GM18870 (cell line): Measurements from ENCODE around the gene STK33.

Experiments used
- ATAC-seq: cut with Tn5 transposase; IDR thresholded peaks from one replicate; pipeline ENCODE4 v1.9.1; 2021; ENCODE audit warnings: moderate library complexity; ENCODE audit not compliant: unreplicated experiment

Gene STK33

DNA sequence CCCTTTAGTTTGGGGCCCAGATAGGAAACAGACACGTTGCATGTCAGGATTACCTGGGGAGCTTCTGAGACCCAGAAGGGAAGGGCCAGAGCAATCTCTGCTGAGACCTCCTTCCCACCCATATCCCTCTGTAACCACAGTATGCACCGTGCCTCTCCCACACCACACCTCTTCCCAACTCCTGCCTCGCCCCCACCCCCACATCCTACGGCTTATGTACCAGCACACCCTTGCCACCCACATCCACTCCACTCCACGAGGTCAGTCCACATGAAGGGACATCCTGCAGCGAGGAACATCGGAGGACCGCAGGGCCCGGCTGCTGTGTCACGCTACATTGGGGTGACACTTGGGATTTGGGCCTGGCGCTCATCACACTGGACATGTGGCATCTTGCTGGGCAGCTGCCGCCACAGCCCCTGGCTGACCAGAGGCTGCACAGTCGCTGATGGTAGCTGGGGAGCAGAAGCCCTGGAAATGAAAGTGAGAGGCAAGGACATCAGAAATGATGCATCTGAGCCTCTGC lies 212.1 kb downstream of the STK33 start:
- ATAC-seq, result no peak

DNA sequence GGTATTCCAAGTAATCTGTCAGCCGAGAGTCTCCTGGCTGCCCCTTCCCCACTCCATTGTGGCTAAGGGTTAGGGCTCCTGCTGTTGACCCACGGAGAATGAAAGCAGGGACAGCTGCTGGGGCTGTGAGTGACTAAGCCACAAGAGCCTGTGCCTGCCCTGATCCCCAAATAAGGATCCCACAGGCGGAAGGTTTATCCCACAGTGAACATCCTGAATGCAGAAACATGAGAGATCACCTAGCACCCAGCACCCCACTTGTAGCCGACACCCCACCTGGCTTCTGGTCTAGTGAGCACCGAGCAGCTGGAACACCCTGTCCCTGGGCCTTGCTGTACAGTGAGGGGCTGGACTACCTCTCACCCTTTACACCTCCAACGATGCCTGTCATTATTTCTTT lies 212.7 kb downstream of the STK33 start:
- no peak for ATAC-seq

DNA sequence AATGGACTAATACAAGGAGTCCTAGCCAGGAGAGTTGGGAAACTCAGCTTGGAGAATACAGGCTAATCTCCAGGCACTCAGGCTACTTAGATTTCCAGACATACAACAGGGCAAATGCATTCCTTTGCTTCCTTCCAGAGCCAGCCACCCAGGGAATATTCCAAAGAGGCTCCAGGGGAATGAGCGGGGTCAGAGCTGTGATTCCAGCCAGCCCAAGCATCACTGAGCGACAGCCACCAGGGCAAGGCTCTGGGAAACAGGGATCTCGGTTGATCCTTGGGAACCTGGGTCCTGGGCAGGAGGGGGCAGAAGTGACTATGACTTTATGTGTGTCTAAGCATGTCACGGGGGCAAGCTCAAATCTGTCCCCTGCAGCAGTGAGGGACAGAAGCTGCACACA lies 218.1 kb downstream of the STK33 start:
- no peak for ATAC-seq

DNA sequence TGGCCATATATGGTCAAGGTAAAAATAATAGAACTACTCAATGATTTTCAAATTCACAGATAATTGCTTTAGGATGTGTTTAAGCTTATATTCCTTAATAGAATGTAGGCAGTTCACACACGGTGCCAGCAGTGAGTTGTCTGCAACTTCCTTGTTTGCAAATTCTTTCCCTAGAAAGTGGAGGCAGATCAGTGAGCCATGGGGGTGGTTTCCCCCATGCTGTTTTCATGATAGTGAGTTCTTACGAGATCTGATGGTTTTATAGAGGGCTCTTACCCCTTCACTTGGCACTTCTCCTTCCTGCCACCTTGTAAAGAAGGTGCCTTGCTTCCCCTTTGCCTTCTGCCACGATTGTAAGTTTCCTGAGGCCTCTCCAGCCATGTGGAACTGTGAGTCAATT lies 218.6 kb downstream of the STK33 start:
- ATAC-seq, result no peak

DNA sequence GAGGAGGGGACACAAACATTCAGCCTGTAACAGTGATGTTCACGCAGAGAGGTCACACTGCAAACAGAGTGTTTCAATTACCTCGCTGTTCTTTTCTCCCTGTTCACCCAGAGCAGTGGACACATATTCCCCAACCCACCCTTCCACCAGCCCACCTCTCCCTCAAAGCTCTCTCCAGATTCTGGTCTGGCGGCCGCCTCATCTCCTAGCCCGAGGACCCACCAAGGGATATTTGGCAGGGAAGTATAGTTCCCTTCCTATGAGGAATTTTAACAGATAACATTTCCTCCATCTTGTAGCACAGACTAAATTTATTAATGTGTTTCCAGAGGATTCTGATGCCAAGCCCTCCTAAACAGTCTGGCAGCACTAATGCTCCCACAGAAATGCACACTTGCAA lies 219.3 kb downstream of the STK33 start:
- ATAC-seq, result no peak

DNA sequence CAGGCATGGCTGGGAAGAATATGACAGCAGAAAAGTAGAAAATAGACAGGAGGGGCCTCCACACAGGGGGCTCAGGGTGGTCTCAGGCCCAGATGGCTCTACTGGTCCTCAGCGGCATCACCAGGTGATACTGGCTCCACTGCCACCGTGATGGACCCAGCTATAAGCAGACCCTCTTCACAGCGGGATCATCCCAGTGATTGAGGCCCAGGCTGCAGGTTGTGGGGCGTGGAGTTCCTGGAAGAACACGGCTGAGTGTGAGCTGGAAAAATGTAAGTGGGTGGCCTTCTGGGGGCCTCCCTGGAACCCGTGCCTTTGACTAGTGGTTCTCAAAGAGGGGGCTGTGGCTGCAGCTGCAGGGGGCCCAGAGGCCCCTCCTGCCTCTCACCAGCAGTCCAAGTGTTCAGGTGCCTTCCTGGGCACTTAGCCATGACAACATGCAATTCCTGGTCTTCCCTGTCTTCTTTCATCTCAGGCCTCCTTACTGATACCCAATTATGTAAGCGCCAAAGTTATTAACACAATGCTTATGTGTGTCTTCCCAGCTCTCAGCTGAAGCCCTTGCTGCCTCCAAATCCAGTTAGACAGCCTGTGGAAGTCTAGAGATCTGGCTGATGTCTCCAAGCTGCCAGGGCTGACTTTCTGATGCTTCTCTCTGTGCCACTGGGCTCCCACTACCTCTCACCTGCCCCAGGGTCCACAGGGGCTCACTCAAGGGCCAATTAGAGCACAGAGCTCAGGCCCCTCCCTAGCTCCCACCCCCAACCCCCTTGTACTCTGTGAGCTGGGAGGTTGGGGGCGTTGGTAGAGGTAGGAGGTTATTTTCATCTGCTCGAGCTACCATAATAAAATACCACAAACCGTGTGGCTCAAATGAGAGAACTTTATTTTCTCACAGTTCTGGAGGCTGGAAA lies 220.3 kb downstream of the STK33 start:
- no peak for ATAC-seq

DNA sequence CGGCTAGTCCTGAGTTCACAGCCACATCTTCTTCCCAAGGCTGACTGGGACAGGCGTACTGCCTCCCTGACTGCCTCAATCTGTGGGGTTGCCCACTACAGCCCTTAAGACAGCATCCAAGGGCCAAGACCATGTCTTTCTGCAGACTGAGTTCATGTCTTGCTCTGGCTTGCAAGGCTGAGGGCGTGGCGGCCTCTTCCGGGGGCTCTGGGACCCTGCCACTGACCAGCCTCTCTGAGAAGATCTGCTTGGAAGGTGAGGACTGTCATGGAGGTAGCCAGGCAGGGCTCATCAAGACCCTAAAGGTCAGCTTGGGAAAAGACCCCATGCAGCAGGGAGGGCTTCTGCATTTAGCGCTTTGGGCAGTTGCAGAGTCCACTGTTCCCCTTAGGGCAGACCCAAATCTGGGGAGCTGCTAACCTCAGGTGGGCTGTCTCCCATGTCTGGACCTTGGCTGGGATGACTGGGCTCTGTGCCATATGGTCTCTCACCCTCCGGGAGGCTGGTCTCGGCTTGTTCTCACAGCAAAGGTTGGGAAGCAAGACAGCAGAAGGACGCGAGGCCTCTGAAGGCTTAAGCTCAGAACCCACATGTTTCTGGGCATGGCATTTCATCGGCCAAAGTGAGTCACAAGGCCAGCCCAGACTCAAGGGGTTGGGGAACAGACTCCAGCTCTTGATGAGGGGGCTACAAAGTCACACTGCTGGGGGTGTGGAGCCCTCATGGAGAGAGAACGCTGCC lies 221.2 kb downstream of the STK33 start:
- ATAC-seq, result no peak

DNA sequence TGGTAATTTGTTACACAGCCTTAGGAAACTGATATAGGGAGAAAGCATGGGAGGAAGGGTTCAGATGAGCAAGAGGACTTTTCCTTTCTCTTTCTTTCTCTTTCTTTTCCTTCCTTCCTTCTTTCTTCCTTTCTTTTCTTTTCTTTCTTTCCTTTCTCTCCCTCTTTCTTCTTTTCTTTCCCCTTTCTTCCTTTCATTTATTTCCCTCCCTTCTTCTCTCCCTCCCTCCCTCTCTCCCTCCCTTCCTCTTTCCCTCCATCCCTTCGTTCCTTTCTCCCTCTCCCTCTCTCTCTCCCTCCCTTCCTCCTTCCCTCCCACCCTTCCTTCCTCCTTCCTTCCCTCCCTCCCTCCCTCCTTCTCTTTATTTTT lies 222.5 kb downstream of the STK33 start:
- no peak for ATAC-seq

DNA sequence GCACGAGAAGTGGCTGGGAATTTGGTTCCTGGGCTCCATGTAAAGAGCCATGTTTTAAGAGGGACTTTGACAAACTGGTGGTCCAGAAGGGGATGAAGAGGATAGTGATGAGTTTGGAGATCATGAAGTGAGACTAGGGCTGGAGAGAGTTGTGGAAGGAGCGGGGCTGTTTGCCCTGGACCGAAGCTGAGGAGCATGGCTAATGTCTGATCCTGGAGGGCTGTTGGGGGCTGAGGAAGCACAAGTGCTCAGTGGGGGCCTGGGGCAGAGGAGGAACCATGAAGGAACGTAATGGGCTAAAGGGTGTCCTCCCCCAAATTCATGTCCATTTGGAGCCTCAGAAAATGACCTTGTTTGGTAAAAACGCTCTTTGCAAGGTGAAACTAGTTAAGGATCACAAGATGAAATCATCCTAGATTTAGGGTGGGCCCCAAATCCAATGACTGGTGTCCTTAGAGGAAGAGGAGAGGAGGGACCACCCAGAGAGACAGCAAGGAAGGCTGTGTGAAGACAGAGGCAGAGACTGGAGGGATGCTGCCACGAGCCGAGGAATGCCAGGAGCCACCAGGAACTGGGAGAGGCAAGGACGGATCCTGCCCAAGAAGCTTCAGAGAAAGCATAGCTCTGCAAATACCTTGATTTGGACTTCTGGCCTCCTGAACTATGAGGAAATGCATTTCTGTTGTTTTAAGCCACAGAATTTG lies 223.1 kb downstream of the STK33 start:
- no peak for ATAC-seq

DNA sequence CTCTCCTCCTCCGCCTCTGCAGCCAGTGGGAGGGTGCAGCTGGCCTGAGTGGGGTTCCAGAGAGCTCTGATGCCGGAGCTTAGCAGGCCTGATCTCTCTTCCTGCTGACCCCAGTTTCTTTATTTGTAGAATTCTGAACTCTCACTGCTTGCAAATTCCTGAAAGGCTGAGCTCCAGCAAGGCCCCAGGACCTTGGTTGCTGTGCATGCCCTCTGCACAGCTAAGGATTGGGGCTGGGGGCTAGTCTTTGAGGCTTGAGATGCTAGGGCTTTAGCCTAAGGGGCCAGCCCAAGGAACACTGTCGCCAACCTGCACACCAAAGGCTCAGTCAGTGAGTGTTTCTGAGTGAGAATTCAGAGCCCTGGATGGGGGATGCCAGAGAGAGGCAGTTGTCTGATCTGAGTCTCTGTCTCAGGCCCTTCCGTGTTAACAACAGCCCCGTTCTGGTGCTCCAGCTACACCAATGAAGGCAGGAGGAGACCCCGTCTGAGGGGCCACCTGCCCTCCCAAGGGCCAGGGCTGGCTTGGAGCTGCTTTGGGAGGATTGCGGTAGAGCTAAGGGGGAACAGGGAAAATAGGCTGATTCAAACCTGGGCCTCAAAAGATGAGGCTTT lies 224.3 kb downstream of the STK33 start:
- ATAC-seq, result no peak

DNA sequence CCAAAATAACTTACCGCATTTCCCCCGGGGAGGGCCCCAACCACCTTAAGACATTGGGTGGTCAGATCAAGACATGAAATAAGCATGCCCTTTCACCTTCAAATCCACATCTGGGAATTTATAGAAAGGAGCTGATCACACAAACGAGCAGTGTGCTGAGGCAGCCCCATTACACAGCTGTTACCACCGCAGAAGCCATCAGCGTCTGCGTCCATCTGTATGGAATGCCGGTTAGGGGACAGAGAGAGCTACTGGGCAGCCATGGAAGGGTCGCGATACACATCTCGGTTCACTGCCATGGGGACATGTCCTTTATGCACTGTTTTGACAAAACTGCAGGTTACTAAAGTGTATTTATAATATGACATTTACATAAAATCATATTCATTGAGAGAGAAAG lies 225.3 kb downstream of the STK33 start:
- ATAC-seq, result no peak

DNA sequence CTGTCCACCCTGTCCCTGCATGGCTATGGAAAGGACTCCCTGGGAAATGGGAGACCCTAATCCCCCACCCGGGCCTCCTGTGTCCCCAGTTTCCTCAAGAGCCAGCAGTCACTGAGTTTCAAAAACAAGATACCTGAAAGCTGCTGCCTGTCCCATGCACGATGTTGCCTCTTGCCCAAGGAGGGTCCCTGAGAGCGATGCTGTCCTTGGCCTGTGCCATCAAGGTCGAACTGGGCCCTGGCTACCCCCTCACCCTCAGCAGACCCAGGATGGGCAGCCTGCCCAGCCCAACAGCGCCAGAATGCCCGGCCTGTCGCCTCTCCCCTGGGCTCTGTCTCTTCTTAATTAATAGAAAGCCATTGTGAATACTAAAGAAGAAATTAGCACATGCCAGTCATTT lies 225.8 kb downstream of the STK33 start:
- no peak for ATAC-seq

DNA sequence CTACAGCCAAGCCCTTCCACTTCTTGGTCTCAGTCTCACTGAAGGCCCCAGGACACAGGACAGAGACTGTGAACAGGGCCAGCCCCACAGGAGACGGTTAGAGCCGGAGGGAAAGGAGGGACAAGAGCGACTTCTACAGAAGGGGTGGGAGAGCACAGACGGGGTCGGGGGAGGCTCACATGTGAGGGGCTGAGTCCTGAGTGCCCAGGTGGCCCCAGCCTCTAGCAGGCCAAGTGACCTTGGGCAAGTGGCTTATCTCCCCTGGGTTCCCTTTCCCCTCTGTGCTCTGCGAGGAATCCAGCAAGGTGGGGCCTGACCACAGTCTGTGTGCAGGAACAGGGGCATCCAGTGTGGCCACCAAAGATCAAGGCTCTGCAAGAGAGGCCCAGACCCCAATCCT lies 227.7 kb downstream of the STK33 start:
- ATAC-seq, result no peak

DNA sequence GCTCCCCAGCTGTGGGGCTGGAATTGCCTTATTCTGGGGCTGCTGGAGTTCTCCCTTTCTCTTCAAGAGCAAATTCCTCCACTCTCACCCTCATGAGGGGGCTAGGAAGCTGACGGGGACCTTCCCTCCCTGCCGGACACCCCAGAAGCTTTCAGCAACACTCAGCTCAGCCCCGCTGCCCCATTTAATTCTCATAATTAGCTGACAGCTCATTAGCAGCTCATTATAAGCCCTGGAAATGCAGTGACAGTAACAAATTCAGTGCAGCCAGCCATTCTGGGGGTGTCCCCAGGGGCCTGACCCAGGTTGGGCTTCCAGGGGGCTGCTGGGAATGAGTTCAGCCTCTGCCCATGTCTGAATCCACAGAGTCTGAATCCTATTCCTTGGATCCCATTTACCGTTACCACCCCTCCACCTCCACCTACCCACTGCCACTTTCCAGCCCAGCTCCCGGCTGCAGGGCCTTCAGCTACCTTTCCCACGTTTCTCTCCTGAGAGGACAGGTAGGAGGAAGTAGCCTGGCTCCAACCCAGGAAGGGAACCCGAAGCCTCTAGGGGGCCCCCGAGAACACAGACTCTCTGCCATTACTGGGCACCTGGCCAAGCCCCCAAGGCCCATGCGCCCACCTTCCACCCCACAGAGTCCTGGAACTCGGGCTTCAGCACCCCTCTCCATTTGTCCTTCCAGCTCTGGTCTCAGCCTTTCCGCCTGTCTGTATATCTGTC lies 228.6 kb downstream of the STK33 start:
- no peak for ATAC-seq

DNA sequence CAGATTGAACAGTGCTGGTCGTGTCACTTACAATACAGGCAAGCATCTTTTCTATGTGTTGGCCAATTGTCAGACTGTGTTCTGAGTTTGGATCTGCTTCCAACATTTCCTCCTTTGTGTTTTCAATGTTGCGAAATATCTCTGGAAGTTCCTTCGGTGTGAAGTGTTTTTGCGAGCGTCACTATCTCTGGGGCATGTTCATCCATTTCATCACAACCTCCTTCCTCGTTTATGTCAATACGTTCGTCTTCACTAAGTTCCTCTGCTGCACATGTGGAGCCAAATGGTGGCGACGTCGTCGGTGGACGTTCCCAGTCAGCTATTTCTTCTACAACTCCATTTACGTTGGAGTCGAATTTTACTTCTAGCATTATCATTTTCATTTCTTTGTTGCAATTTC lies 230.1 kb downstream of the STK33 start:
- no peak for ATAC-seq

DNA sequence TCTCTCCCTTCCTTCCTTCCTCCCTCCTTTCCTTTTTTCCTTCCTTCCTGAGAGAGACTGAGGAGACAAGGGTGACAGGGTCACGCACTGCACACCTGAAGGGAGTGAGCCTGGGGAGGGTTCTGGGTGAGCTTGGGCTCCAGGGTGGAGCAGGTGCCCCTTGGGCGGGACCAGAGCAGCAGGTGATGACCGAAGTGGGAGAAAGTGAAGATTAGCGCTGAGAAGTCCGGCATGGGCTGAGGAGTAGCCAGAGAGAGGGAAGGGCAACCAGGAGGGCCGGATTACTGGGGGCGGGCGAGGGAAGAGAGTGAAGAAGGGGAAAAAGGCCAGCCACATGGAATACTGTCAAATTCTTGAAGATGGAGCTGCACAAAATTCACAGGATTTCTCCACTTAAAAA lies 231.1 kb downstream of the STK33 start:
- no peak for ATAC-seq

DNA sequence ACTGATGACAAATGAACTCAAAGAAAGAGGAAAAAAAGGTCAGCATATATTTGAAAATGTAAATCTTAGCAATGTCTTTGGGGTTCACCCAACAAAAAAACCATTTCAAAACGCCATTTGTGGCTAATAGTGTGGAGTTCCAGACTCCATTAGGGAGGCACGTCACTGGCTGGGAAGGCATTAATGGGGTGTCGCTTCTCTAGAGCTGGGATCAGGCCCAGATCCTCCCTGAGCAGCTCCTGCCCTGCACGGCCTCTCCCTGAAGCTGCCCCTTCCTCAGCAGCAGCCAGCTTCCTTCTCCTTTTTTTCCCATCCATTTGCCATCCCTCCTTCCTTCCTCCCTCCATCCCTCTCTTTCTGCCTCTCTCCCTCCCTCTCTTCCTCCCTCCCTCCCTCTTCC lies 231.5 kb downstream of the STK33 start:
- ATAC-seq, result no peak

DNA sequence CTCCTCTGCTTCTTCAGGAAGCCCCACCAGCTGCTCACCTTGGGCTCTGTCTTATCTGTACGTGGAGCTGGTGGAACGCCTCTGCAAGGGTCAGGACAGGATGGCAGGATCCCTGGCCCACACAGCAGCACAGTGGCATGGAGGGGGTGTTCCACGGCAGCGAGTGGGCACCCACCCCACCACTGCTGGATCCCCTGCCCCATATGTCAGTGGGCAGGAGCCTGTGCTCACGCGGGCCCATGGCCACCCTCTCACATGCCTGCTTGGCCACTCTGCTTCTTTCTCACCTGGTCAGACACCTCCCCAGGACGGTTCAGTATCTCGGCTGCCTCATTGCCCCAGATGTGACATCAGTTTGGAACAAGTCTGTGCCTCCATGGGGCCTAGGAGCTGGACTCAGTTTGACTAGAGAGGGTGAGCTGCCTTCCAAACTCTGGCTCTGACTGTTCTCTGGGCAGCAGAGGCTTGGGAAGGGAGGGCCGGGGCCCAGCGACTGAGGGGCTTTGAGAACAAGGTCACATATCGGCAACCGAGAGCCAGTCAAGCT lies 232.3 kb downstream of the STK33 start:
- no peak for ATAC-seq

DNA sequence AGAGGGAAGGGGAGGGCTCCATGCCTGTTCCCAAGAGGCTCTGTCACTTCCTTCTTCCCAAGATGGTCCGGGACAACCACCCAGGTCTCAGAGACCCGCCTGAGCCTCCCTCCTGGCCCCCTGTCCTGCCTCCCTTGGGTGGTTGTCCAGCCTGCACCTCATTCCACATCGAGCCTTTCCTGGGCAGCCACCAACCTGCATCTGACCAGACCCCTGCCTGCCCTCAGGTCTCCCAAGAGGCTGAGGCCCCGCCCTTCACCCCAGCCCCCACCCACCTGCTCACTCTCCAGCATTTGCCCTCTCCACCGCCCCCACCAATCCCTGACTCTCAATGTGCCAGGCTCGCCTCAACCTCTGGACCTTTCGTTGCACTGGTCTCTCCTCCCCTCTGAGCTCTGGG lies 232.8 kb downstream of the STK33 start:
- ATAC-seq, result no peak
